Activated CD4-positive, alpha-beta memory T cell treated with anti-CD3 and anti-CD28 coated beads for 36 hours (primary cell): ENCODE results near the gene MEST. TPM values are rescaled to one million over a fixed set of nuclear protein-coding genes. Genes with fewer than 3 reads are reported as not detected.

Experiments
- CTCF ChIA-PET: fragments of 350-600 bp; sonication (Branson Sonifier 250); formaldehyde crosslinking; loops from one replicate; lab custom pipeline; 2021; ENCODE audit warnings: antibody characterized with exemption, inconsistent platforms; lab: Charles Lee
- POLR2A ChIA-PET: fragments of 350-600 bp; sonication (Branson Sonifier 250); formaldehyde crosslinking; loops from one replicate; lab custom pipeline; 2021; ENCODE audit warnings: antibody characterized with exemption; lab: Charles Lee
- DNase-seq: peaks from one replicate; pipeline ENCODE4 v3.0.0-alpha.2; 2020
- H3K27ac Mint-ChIP-seq: one replicate; pipeline ENCODE4 v1.8.0; 2021; ENCODE audit warnings: mixed read lengths
- H3K27me3 Mint-ChIP-seq: one replicate; pipeline ENCODE4 v1.8.0; 2021; ENCODE audit warnings: mixed read lengths
- H3K36me3 Mint-ChIP-seq: one replicate; pipeline ENCODE4 v1.8.0; 2021; ENCODE audit warnings: mixed read lengths
- H3K4me1 Mint-ChIP-seq: one replicate; pipeline ENCODE4 v1.8.0; 2021; ENCODE audit warnings: low read depth, mixed read lengths
- H3K4me3 Mint-ChIP-seq: one replicate; pipeline ENCODE4 v1.8.0; 2021; ENCODE audit warnings: mild to moderate bottlenecking, mixed read lengths
- H3K9me3 Mint-ChIP-seq: one replicate; pipeline ENCODE4 v1.8.0; 2021; ENCODE audit warnings: mixed read lengths
- intact Hi-C: fragments of 100-400 bp; cut with micrococcal nuclease; formaldehyde crosslinking; loops from one replicate; pipeline ENCODE4 v1.15.1; 2023
- total RNA-seq, 2 experiments: library from RNA; stranded (reverse); gene quantifications; one replicate each; pipeline ENCODE4 v1.2.3, GENCODE V29; 2021

Gene MEST
- total RNA-seq, 2 experiments from 2014 or later, result 0.83 to 1.0 TPM

- Mint-ChIP-seq H3K27me3 (peaks cover 56% of the 10 kb centered on the region), H3K4me3 (peak overlapping the region; percentile 63), H3K27ac (no peak overlapping the region), H3K36me3 (no peaks in the 10 kb centered on the region), H3K9me3 (no peaks in the 10 kb centered on the region), H3K4me1 (peaks cover 17% of the 10 kb centered on the region)
- ChIA-PET CTCF (interaction anchor here (0.8 to 1.7 kb wide), 5 partner anchors 19 to 273 kb away, joined by 3 to 14 read pairs (median 5); partner anchors contain the start of gene CEP41), POLR2A (interaction anchor here (0.7 kb wide), 1 partner anchor 281 kb away, joined by 4 read pairs; the partner anchor contains the start of gene TMEM209)
- intact Hi-C loops, result loop anchor here (5.0 kb wide), 2 partner anchors 271 to 414 kb away; partner anchors contain the start of gene KLHDC10
- peak; percentile 65 for DNase-seq
These were observed 5.6 kb upstream of the MEST start for GRCh38 chr7:130486114-130486953.

GRCh38 chr7:130486954-130487436, 4.9 kb upstream of the MEST start:
- Mint-ChIP-seq H3K4me1 (peaks cover 17% of the 10 kb centered on the region), H3K36me3 (no peaks in the 10 kb centered on the region), H3K4me3 (peak overlapping the region; percentile 46), H3K27me3 (peaks cover 55% of the 10 kb centered on the region), H3K9me3 (no peaks in the 10 kb centered on the region), H3K27ac (no peak overlapping the region)
- intact Hi-C loops, result loop anchor here (5.0 kb wide), 2 partner anchors 270 to 415 kb away; partner anchors contain the start of gene KLHDC10
- CTCF ChIA-PET, result interaction anchor here (0.5 to 1.7 kb wide), 10 partner anchors 18 to 1235 kb away, joined by 3 to 14 read pairs (median 4); partner anchors contain the start of gene CEP41
- POLR2A ChIA-PET, result interaction anchor here (0.7 kb wide), 1 partner anchor 282 kb away, joined by 4 read pairs; the partner anchor contains the start of gene TMEM209
- no peak for DNase-seq

- ChIA-PET CTCF (interaction anchor here (1.0 to 1.1 kb wide), 3 partner anchors 12 to 269 kb away, joined by 3 to 5 read pairs (median 3); no protein-coding TSS in a partner anchor), POLR2A (interaction anchor here (0.6 kb wide), 1 partner anchor 1115 kb away, joined by 3 read pairs; no protein-coding TSS in a partner anchor)
- H3K36me3 Mint-ChIP-seq, result no peaks in the 10 kb centered on the region
- no peak overlapping the region for H3K27ac Mint-ChIP-seq
- peaks cover 24% of the 10 kb centered on the region for H3K4me1 Mint-ChIP-seq
- DNase-seq, result no peak
- intact Hi-C loops, result loop anchor here (5.0 kb wide), 2 partner anchors 269 to 416 kb away; partner anchors contain the start of gene KLHDC10
- H3K4me3 Mint-ChIP-seq, result no peak overlapping the region
- H3K9me3 Mint-ChIP-seq, result no peaks in the 10 kb centered on the region
- H3K27me3 Mint-ChIP-seq, result peaks cover 60% of the 10 kb centered on the region
These were observed 3.3 kb upstream of the MEST start for GRCh38 chr7:130488392-130489139.

- intact Hi-C loops, result loop anchor here (5.0 kb wide), 2 partner anchors 268 to 417 kb away; partner anchors contain the start of gene KLHDC10
These were observed 2.5 kb upstream of the MEST start for GRCh38 chr7:130489140-130489983.

GRCh38 chr7:130490311-130490791, 1.5 kb upstream of the MEST start:
- H3K4me1 Mint-ChIP-seq, result peaks cover 24% of the 10 kb centered on the region
- peaks cover 53% of the 10 kb centered on the region for H3K27me3 Mint-ChIP-seq
- H3K27ac Mint-ChIP-seq, result no peak overlapping the region
- no peaks in the 10 kb centered on the region for H3K9me3 Mint-ChIP-seq
- H3K4me3 Mint-ChIP-seq, result no peak overlapping the region
- intact Hi-C loops, result loop anchor here (2.0 to 10.0 kb wide), 2 partner anchors 244 to 248 kb away; partner anchors contain the start of gene KLF14
- H3K36me3 Mint-ChIP-seq, result no peaks in the 10 kb centered on the region
- DNase-seq, result no peak
- POLR2A ChIA-PET, result no interaction called here
- CTCF ChIA-PET, result no interaction called here

More at GRCh38 chr7:130489140-130489983, 2.5 kb upstream of the MEST start:
- POLR2A ChIA-PET, result interaction anchor here (0.6 kb wide), 1 partner anchor 1116 kb away, joined by 3 read pairs; no protein-coding TSS in a partner anchor
- Mint-ChIP-seq H3K4me1 (peaks cover 24% of the 10 kb centered on the region), H3K36me3 (no peaks in the 10 kb centered on the region), H3K27ac (no peak overlapping the region), H3K9me3 (no peaks in the 10 kb centered on the region), H3K4me3 (no peak overlapping the region), H3K27me3 (peaks cover 62% of the 10 kb centered on the region)
- CTCF ChIA-PET, result interaction anchor here (1.1 kb wide), 2 partner anchors 13 to 269 kb away, joined by 3 to 5 read pairs; no protein-coding TSS in a partner anchor
- no peak for DNase-seq

GRCh38 chr7:130490888-130491804, 739 bp upstream of the MEST start:
- Mint-ChIP-seq H3K27me3 (peaks cover 49% of the 10 kb centered on the region), H3K4me3 (peak overlapping the region; percentile 59), H3K27ac (no peak overlapping the region), H3K9me3 (no peaks in the 10 kb centered on the region), H3K4me1 (peaks cover 20% of the 10 kb centered on the region), H3K36me3 (no peaks in the 10 kb centered on the region)
- peak; percentile 49 for DNase-seq
- ChIA-PET POLR2A (no interaction called here), CTCF (no interaction called here)
- intact Hi-C loops, result loop anchor here (2.0 to 10.0 kb wide), 2 partner anchors 244 to 248 kb away; partner anchors contain the start of gene KLF14

GRCh38 chr7:130492523-130493274, 814 bp downstream of the MEST start:
- POLR2A ChIA-PET, result no interaction called here

GRCh38 chr7:130493275-130493873, 1.5 kb downstream of the MEST start:
- H3K27ac Mint-ChIP-seq, result no peak overlapping the region
- peaks cover 37% of the 10 kb centered on the region for H3K27me3 Mint-ChIP-seq
- H3K4me1 Mint-ChIP-seq, result peaks cover 11% of the 10 kb centered on the region
- intact Hi-C loops, result loop anchor here (10.0 kb wide), 1 partner anchor 241 kb away; the partner anchor contains the start of gene KLF14
- DNase-seq, result no peak
- POLR2A ChIA-PET, result interaction anchor here (0.5 kb wide), 1 partner anchor 182 kb away, joined by 3 read pairs; no protein-coding TSS in a partner anchor
- peaks cover 2% of the 10 kb centered on the region for H3K36me3 Mint-ChIP-seq
- CTCF ChIA-PET, result interaction anchor here (1.2 to 1.5 kb wide), 2 partner anchors 9 to 264 kb away, joined by 3 to 6 read pairs; no protein-coding TSS in a partner anchor
- no peaks in the 10 kb centered on the region for H3K9me3 Mint-ChIP-seq
- no peak overlapping the region for H3K4me3 Mint-ChIP-seq

More at GRCh38 chr7:130492523-130493274, 814 bp downstream of the MEST start:
- intact Hi-C loops, result loop anchor here (10.0 kb wide), 1 partner anchor 242 kb away; the partner anchor contains the start of gene KLF14
- Mint-ChIP-seq H3K9me3 (no peaks in the 10 kb centered on the region), H3K4me1 (peaks cover 11% of the 10 kb centered on the region), H3K27me3 (peaks cover 42% of the 10 kb centered on the region), H3K4me3 (no peak overlapping the region), H3K27ac (no peak overlapping the region), H3K36me3 (no peaks in the 10 kb centered on the region)
- DNase-seq, result no peak
- CTCF ChIA-PET, result interaction anchor here (1.5 kb wide), 1 partner anchor 265 kb away, joined by 6 read pairs; no protein-coding TSS in a partner anchor

GRCh38 chr7:130494431-130494858, 2.6 kb downstream of the MEST start:
- intact Hi-C loops, result loop anchor here (10.0 kb wide), 1 partner anchor 240 kb away; the partner anchor contains the start of gene KLF14
- ChIA-PET POLR2A (no interaction called here), CTCF (interaction anchor here (1.2 kb wide), 1 partner anchor 10 kb away, joined by 3 read pairs; no protein-coding TSS in a partner anchor)
- H3K27me3 Mint-ChIP-seq, result peaks cover 34% of the 10 kb centered on the region
- no peaks in the 10 kb centered on the region for H3K9me3 Mint-ChIP-seq
- H3K4me3 Mint-ChIP-seq, result no peak overlapping the region
- H3K36me3 Mint-ChIP-seq, result peaks cover 2% of the 10 kb centered on the region
- no peak overlapping the region for H3K27ac Mint-ChIP-seq
- no peak for DNase-seq
- H3K4me1 Mint-ChIP-seq, result peaks cover 11% of the 10 kb centered on the region
